Measurements from ENCODE around the gene OTULINL.
A peak's percentile ranks its signal among the peaks of the same experiment; 100 is the strongest.

The OTULINL gene

GRCh38 chr5:14598225-14598624, 16.6 kb downstream of the OTULINL start:
- H3K4me1 ChIP-seq (ENCODE audit: control insufficient read depth, insufficient read depth, low read depth, low read length): no peaks in the 10 kb centered on the region
- H4K91ac ChIP-seq (ENCODE audit: low read length): no peak overlapping the region
- H2AFZ ChIP-seq (ENCODE audit: low read depth, low read length): no peak overlapping the region
- H3K23ac ChIP-seq (ENCODE audit: low read length in 2 of 2): no peak overlapping the region
- no peaks in the 10 kb centered on the region for H3K36me3 ChIP-seq (ENCODE audit: control insufficient read depth in 1 of 2, insufficient read depth in 2 of 2, low read depth in 1 of 2, low read length in 2 of 2)
- no peak overlapping the region for H3K4me2 ChIP-seq (ENCODE audit: low read length, poor library complexity, severe bottlenecking)
- no peak overlapping the region for H3K9ac ChIP-seq (ENCODE audit: low read length)
- H2AK5ac ChIP-seq (ENCODE audit: low read length, severe bottlenecking): no peak overlapping the region
- H4K8ac ChIP-seq (ENCODE audit: low read length): peak overlapping the region; percentile 12
- no peaks in the 10 kb centered on the region for H3K79me1 ChIP-seq (replicated peaks; ENCODE audit: low read length, poor library complexity, severe bottlenecking)
- peak overlapping the region in 1 of 2 experiments; percentile 81 for H3K14ac ChIP-seq (ENCODE audit: low read length in 2 of 2)
- peak overlapping the region in 1 of 2 experiments; percentile 27 for H3K4me3 ChIP-seq (ENCODE audit: insufficient read depth in 1 of 2, low read depth in 1 of 2, low read length in 2 of 2)
- H3K4ac ChIP-seq (ENCODE audit: low read depth in 1 of 2, low read length in 2 of 2): no peak overlapping the region
- H2BK120ac ChIP-seq (ENCODE audit: low read depth, low read length): no peak overlapping the region
- H2BK12ac ChIP-seq (ENCODE audit: low read length in 2 of 2): no peak overlapping the region
- H2BK15ac ChIP-seq (ENCODE audit: low read depth, poor library complexity, severe bottlenecking): no peak overlapping the region
- no peaks in the 10 kb centered on the region for H3K9me3 ChIP-seq (ENCODE audit: control insufficient read depth, low read length)
- peaks cover 4% of the 10 kb centered on the region in 2 experiments for H3K27me3 ChIP-seq (ENCODE audit: control insufficient read depth in 1 of 2, insufficient read depth in 1 of 2, low read length in 2 of 2)
- peak overlapping the region in 1 of 2 experiments; percentile 54 for H3K18ac ChIP-seq (ENCODE audit: low read depth in 1 of 2, low read length in 2 of 2)
- WGBS: 94% methylated on average over 1 of the region's 2 CpGs
- DNase-seq: no peak
- H2BK5ac ChIP-seq (ENCODE audit: low read depth, low read length, poor library complexity, severe bottlenecking): no peak overlapping the region
- H3K27ac ChIP-seq (ENCODE audit: low read length, poor library complexity, severe bottlenecking): no peak overlapping the region

GRCh38 chr5:14599476-14600127, 18.0 kb downstream of the OTULINL start:
- no CpG with 5 or more reads among the region's 1 CpG for WGBS
- H3K4me2 ChIP-seq (ENCODE audit: low read length, poor library complexity, severe bottlenecking): no peak overlapping the region
- H3K4ac ChIP-seq (ENCODE audit: low read depth in 1 of 2, low read length in 2 of 2): no peak overlapping the region
- no peak overlapping the region for H2BK12ac ChIP-seq (ENCODE audit: low read length in 2 of 2)
- H3K18ac ChIP-seq (ENCODE audit: low read depth in 1 of 2, low read length in 2 of 2): no peak overlapping the region
- H2BK15ac ChIP-seq (ENCODE audit: low read depth, poor library complexity, severe bottlenecking): no peak overlapping the region
- no peak overlapping the region for H2AK5ac ChIP-seq (ENCODE audit: low read length, severe bottlenecking)
- H3K4me3 ChIP-seq (ENCODE audit: insufficient read depth in 1 of 2, low read depth in 1 of 2, low read length in 2 of 2): no peak overlapping the region
- no peaks in the 10 kb centered on the region for H3K79me1 ChIP-seq (replicated peaks; ENCODE audit: low read length, poor library complexity, severe bottlenecking)
- H3K36me3 ChIP-seq (ENCODE audit: control insufficient read depth in 1 of 2, insufficient read depth in 2 of 2, low read depth in 1 of 2, low read length in 2 of 2): no peaks in the 10 kb centered on the region
- H2AFZ ChIP-seq (ENCODE audit: low read depth, low read length): no peak overlapping the region
- no peaks in the 10 kb centered on the region for H3K4me1 ChIP-seq (ENCODE audit: control insufficient read depth, insufficient read depth, low read depth, low read length)
- no peak overlapping the region for H2BK120ac ChIP-seq (ENCODE audit: low read depth, low read length)
- no peak overlapping the region for H2BK5ac ChIP-seq (ENCODE audit: low read depth, low read length, poor library complexity, severe bottlenecking)
- H4K8ac ChIP-seq (ENCODE audit: low read length): no peak overlapping the region
- no peak overlapping the region for H3K9ac ChIP-seq (ENCODE audit: low read length)
- no peak overlapping the region for H4K91ac ChIP-seq (ENCODE audit: low read length)
- no peak overlapping the region for H3K14ac ChIP-seq (ENCODE audit: low read length in 2 of 2)
- no peak overlapping the region for H3K27ac ChIP-seq (ENCODE audit: low read length, poor library complexity, severe bottlenecking)
- H3K9me3 ChIP-seq (ENCODE audit: control insufficient read depth, low read length): no peaks in the 10 kb centered on the region
- no peak for DNase-seq
- no peak overlapping the region for H3K23ac ChIP-seq (ENCODE audit: low read length in 2 of 2)
- peaks cover under 1 to 4% of the 10 kb centered on the region in 2 experiments for H3K27me3 ChIP-seq (ENCODE audit: control insufficient read depth in 1 of 2, insufficient read depth in 1 of 2, low read length in 2 of 2)

DNA sequence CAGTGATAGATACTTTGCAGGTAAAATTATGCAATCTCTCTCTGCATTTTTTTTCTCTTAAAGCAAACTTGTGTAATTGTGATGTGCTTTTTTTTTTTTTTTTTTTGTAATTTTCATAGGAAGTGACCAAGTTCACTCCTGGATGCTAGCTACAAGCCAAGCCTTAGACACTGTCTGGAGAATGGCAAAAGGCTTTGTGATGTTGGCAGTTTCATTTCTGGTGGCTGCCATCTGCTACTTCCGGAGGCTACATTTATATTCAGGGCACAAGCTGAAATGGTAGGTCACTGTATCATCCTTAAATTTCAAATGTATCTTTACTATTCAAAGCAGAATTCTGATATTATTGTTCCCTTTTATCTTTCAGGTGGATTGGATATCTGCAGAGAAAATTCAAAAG, 19.3 kb downstream of the OTULINL start:
- H3K9me3 ChIP-seq (ENCODE audit: control insufficient read depth, low read length): peaks cover 2% of the 10 kb centered on the region
- no peak overlapping the region for H3K9ac ChIP-seq (ENCODE audit: low read length)
- no peak overlapping the region for H2AFZ ChIP-seq (ENCODE audit: low read depth, low read length)
- no peak overlapping the region for H2BK15ac ChIP-seq (ENCODE audit: low read depth, poor library complexity, severe bottlenecking)
- H2BK12ac ChIP-seq (ENCODE audit: low read length in 2 of 2): no peak overlapping the region
- H3K4me3 ChIP-seq (ENCODE audit: insufficient read depth in 1 of 2, low read depth in 1 of 2, low read length in 2 of 2): no peak overlapping the region
- WGBS: 100% methylated on average over 1 of the region's 1 CpG
- H3K14ac ChIP-seq (ENCODE audit: low read length in 2 of 2): no peak overlapping the region
- no peak overlapping the region for H3K4ac ChIP-seq (ENCODE audit: low read depth in 1 of 2, low read length in 2 of 2)
- H3K27ac ChIP-seq (ENCODE audit: low read length, poor library complexity, severe bottlenecking): no peak overlapping the region
- H2BK5ac ChIP-seq (ENCODE audit: low read depth, low read length, poor library complexity, severe bottlenecking): no peak overlapping the region
- H2AK5ac ChIP-seq (ENCODE audit: low read length, severe bottlenecking): no peak overlapping the region
- no peak overlapping the region for H2BK120ac ChIP-seq (ENCODE audit: low read depth, low read length)
- no peak overlapping the region for H3K23ac ChIP-seq (ENCODE audit: low read length in 2 of 2)
- H3K27me3 ChIP-seq (ENCODE audit: control insufficient read depth in 1 of 2, insufficient read depth in 1 of 2, low read length in 2 of 2): no peaks in the 10 kb centered on the region
- H3K79me1 ChIP-seq (replicated peaks; ENCODE audit: low read length, poor library complexity, severe bottlenecking): no peaks in the 10 kb centered on the region
- no peak overlapping the region for H4K8ac ChIP-seq (ENCODE audit: low read length)
- H3K4me1 ChIP-seq (ENCODE audit: control insufficient read depth, insufficient read depth, low read depth, low read length): no peaks in the 10 kb centered on the region
- no peak overlapping the region for H3K18ac ChIP-seq (ENCODE audit: low read depth in 1 of 2, low read length in 2 of 2)
- no peak overlapping the region for H4K91ac ChIP-seq (ENCODE audit: low read length)
- no peaks in the 10 kb centered on the region for H3K36me3 ChIP-seq (ENCODE audit: control insufficient read depth in 1 of 2, insufficient read depth in 2 of 2, low read depth in 1 of 2, low read length in 2 of 2)
- no peak for DNase-seq
- H3K4me2 ChIP-seq (ENCODE audit: low read length, poor library complexity, severe bottlenecking): no peak overlapping the region

DNA sequence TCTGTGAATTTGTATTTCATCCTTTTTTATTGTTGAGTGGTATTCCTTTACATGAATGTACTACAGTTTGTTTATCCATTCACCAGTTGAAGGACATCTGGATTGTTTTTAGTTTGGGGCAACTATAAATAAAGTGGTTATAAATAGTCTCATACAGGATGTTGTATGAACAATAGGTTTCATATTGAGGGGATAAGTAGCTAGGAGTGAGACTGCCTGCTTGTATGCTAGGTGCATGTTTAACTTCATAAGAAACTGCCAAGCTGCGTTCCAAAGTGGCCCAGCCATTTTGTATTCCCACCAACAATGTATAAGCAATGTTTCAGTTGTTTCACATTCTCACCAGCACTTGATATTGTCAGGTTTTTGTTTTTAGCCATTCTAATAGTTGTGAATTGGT, 21.5 kb downstream of the OTULINL start:
- H2BK5ac ChIP-seq (ENCODE audit: low read depth, low read length, poor library complexity, severe bottlenecking): no peak overlapping the region
- H3K79me1 ChIP-seq (replicated peaks; ENCODE audit: low read length, poor library complexity, severe bottlenecking): no peaks in the 10 kb centered on the region
- H4K8ac ChIP-seq (ENCODE audit: low read length): no peak overlapping the region
- H2AK5ac ChIP-seq (ENCODE audit: low read length, severe bottlenecking): no peak overlapping the region
- H3K14ac ChIP-seq (ENCODE audit: low read length in 2 of 2): no peak overlapping the region
- H3K4ac ChIP-seq (ENCODE audit: low read depth in 1 of 2, low read length in 2 of 2): no peak overlapping the region
- H2BK15ac ChIP-seq (ENCODE audit: low read depth, poor library complexity, severe bottlenecking): no peak overlapping the region
- 88% methylated on average over 1 of the region's 1 CpG for WGBS
- H3K27me3 ChIP-seq (ENCODE audit: control insufficient read depth in 1 of 2, insufficient read depth in 1 of 2, low read length in 2 of 2): no peaks in the 10 kb centered on the region
- no peak overlapping the region for H2AFZ ChIP-seq (ENCODE audit: low read depth, low read length)
- H3K4me1 ChIP-seq (ENCODE audit: control insufficient read depth, insufficient read depth, low read depth, low read length): no peaks in the 10 kb centered on the region
- no peak overlapping the region for H3K9ac ChIP-seq (ENCODE audit: low read length)
- no peak overlapping the region for H3K27ac ChIP-seq (ENCODE audit: low read length, poor library complexity, severe bottlenecking)
- no peak for DNase-seq
- no peak overlapping the region for H3K18ac ChIP-seq (ENCODE audit: low read depth in 1 of 2, low read length in 2 of 2)
- H4K91ac ChIP-seq (ENCODE audit: low read length): no peak overlapping the region
- H3K36me3 ChIP-seq (ENCODE audit: control insufficient read depth in 1 of 2, insufficient read depth in 2 of 2, low read depth in 1 of 2, low read length in 2 of 2): no peaks in the 10 kb centered on the region
- H3K9me3 ChIP-seq (ENCODE audit: control insufficient read depth, low read length): peaks cover 5% of the 10 kb centered on the region
- no peak overlapping the region for H2BK120ac ChIP-seq (ENCODE audit: low read depth, low read length)
- no peak overlapping the region for H3K4me2 ChIP-seq (ENCODE audit: low read length, poor library complexity, severe bottlenecking)
- H2BK12ac ChIP-seq (ENCODE audit: low read length in 2 of 2): no peak overlapping the region
- H3K23ac ChIP-seq (ENCODE audit: low read length in 2 of 2): no peak overlapping the region
- no peak overlapping the region for H3K4me3 ChIP-seq (ENCODE audit: insufficient read depth in 1 of 2, low read depth in 1 of 2, low read length in 2 of 2)
